SK-N-SH treated with all-trans-retinoic acid at 6 μM for 48 hours (cell line): ENCODE results near the gene CPNE8.

ENCODE experiments used
- ATAC-seq: fragments of 200-7000 bp; cut with Tn5 transposase; 3 replicates; pipeline ENCODE4 v1.9.1; 2020; ENCODE audit warnings: mild to moderate bottlenecking, moderate library complexity
- ARNTL ChIP-seq: fragments of 450-650 bp; formaldehyde crosslinking; IDR thresholded peaks from 2 replicates; pipeline ENCODE4 v1.5.0; 2020; ENCODE audit warnings: low read depth, mild to moderate bottlenecking, moderate library complexity, borderline replicate concordance
- BACH2 ChIP-seq: fragments of 250-450 bp; sonication (Bioruptor Pico); IDR thresholded peaks from 2 replicates; pipeline ENCODE4 v1.9.0; 2021; ENCODE audit warnings: mild to moderate bottlenecking, borderline replicate concordance
- CSDC2 ChIP-seq: fragments of 250-450 bp; sonication (Bioruptor Pico); IDR thresholded peaks from 2 replicates; pipeline ENCODE4 v1.5.0; 2020; ENCODE audit warnings: mild to moderate bottlenecking, moderate library complexity
- ESRRG ChIP-seq: fragments of 250-450 bp; sonication (Bioruptor Pico); IDR thresholded peaks from 2 replicates; pipeline ENCODE4 v1.6.1; 2021; ENCODE audit warnings: mild to moderate bottlenecking
- GLIS3 ChIP-seq: fragments of 250-450 bp; sonication (Bioruptor Pico); IDR thresholded peaks from 2 replicates; pipeline ENCODE4 v1.5.0; 2020; ENCODE audit warnings: mild to moderate bottlenecking, moderate library complexity
- ISL1 ChIP-seq: fragments of 250-450 bp; sonication (Bioruptor Pico); IDR thresholded peaks from 2 replicates; pipeline ENCODE4 v2.1.2; 2022; ENCODE audit warnings: mild to moderate bottlenecking, moderate library complexity
- OSR1 ChIP-seq: fragments of 250-450 bp; sonication (Bioruptor Pico); IDR thresholded peaks from 2 replicates; pipeline ENCODE4 v1.8.0; 2022; ENCODE audit warnings: moderate library complexity, mild to moderate bottlenecking, inconsistent platforms
- PPARA ChIP-seq: fragments of 250-450 bp; sonication (Bioruptor Pico); IDR thresholded peaks from 2 replicates; pipeline ENCODE4 v1.5.0; 2020; ENCODE audit warnings: mild to moderate bottlenecking, borderline replicate concordance
- RARB ChIP-seq: fragments of 250-450 bp; sonication (Bioruptor Pico); IDR thresholded peaks from 2 replicates; pipeline ENCODE4 v1.8.0; 2021; ENCODE audit warnings: mild to moderate bottlenecking, moderate library complexity
- SNAI2 ChIP-seq: fragments of 250-450 bp; sonication (Bioruptor Pico); IDR thresholded peaks from 2 replicates; pipeline ENCODE4 v1.5.0; 2020; ENCODE audit warnings: mild to moderate bottlenecking, moderate library complexity
- TCF4 ChIP-seq: fragments of 250-450 bp; sonication (Bioruptor Pico); IDR thresholded peaks from 2 replicates; pipeline ENCODE4 v1.8.0; 2021; ENCODE audit warnings: mild to moderate bottlenecking, moderate library complexity, borderline replicate concordance
- TOX ChIP-seq: fragments of 250-450 bp; sonication (Bioruptor Pico); IDR thresholded peaks from 2 replicates; pipeline ENCODE4 v1.8.0; 2021; ENCODE audit warnings: mild to moderate bottlenecking, moderate library complexity, borderline replicate concordance
- TSHZ2 ChIP-seq: fragments of 250-450 bp; sonication (Bioruptor Pico); IDR thresholded peaks from 2 replicates; pipeline ENCODE4 v1.5.0; 2020; ENCODE audit warnings: mild to moderate bottlenecking, moderate library complexity
- ZC3H10 ChIP-seq: fragments of 250-450 bp; sonication (Bioruptor Pico); IDR thresholded peaks from 2 replicates; pipeline ENCODE4 v1.5.1; 2021; ENCODE audit warnings: mild to moderate bottlenecking, moderate library complexity
- ZFP3 ChIP-seq: fragments of 250-450 bp; sonication (Bioruptor Pico); IDR thresholded peaks from 2 replicates; pipeline ENCODE4 v1.5.0; 2020; ENCODE audit warnings: mild to moderate bottlenecking, moderate library complexity
- ZFP30 ChIP-seq: fragments of 450-650 bp; formaldehyde crosslinking; IDR thresholded peaks from 2 replicates; pipeline ENCODE4 v1.5.0; 2022; ENCODE audit warnings: mild to moderate bottlenecking, moderate library complexity
- ZNF565 ChIP-seq: fragments of 450-650 bp; formaldehyde crosslinking; conservative IDR thresholded peaks from 2 replicates; pipeline ENCODE4 v1.5.0; 2020; ENCODE audit warnings: low read depth, mild to moderate bottlenecking, moderate library complexity
- ZNF70 ChIP-seq: fragments of 450-650 bp; formaldehyde crosslinking; IDR thresholded peaks from 2 replicates; pipeline ENCODE4 v1.5.0; 2020; ENCODE audit warnings: mild to moderate bottlenecking, moderate library complexity
- ZNF8 ChIP-seq: fragments of 450-650 bp; formaldehyde crosslinking; IDR thresholded peaks from 2 replicates; pipeline ENCODE4 v1.5.0; 2020; ENCODE audit warnings: mild to moderate bottlenecking, moderate library complexity
- TF ChIP-seq, protein P1 (sequence below): fragments of 250-450 bp; sonication (Bioruptor Pico); IDR thresholded peaks from 2 replicates; pipeline ENCODE4 v1.5.1; 2020; ENCODE audit warnings: low read depth, mild to moderate bottlenecking, moderate library complexity
- TF ChIP-seq, protein P2 (sequence below): fragments of 250-450 bp; sonication (Bioruptor Pico); IDR thresholded peaks from 2 replicates; pipeline ENCODE4 v1.8.0; 2021; ENCODE audit warnings: low read depth, mild to moderate bottlenecking, moderate library complexity, borderline replicate concordance
- TF ChIP-seq, protein P3 (sequence below): fragments of 250-450 bp; sonication (Bioruptor Pico); IDR thresholded peaks from 2 replicates; pipeline ENCODE4 v1.8.0; 2020; ENCODE audit warnings: mild to moderate bottlenecking, moderate library complexity, borderline replicate concordance

CPNE8 gene

GRCh38 chr12:38614171-38614570 lies 291.2 kb downstream of the CPNE8 start:
- TF ChIP-seq ZNF565 (CRISPR knock-in tag) (no peak), GLIS3 (no peak), ZFP3 (CRISPR knock-in tag) (no peak), BACH2 (no peak), TCF4 (CRISPR knock-in tag) (no peak), SNAI2 (no peak), ZC3H10 (CRISPR knock-in tag) (no peak), ZNF70 (CRISPR knock-in tag) (no peak), ESRRG (no peak), TSHZ2 (no peak), TOX (no peak), PPARA (CRISPR knock-in tag) (no peak), ZFP30 (no peak), CSDC2 (CRISPR knock-in tag) (no peak), OSR1 (CRISPR knock-in tag) (no peak), ZNF8 (CRISPR knock-in tag) (no peak)
- TF ChIP-seq, protein P1, sequence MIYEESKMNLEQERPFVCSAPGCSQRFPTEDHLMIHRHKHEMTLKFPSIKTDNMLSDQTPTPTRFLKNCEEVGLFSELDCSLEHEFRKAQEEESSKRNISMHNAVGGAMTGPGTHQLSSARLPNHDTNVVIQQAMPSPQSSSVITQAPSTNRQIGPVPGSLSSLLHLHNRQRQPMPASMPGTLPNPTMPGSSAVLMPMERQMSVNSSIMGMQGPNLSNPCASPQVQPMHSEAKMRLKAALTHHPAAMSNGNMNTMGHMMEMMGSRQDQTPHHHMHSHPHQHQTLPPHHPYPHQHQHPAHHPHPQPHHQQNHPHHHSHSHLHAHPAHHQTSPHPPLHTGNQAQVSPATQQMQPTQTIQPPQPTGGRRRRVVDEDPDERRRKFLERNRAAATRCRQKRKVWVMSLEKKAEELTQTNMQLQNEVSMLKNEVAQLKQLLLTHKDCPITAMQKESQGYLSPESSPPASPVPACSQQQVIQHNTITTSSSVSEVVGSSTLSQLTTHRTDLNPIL = no peak
- TF ChIP-seq, protein P2, sequence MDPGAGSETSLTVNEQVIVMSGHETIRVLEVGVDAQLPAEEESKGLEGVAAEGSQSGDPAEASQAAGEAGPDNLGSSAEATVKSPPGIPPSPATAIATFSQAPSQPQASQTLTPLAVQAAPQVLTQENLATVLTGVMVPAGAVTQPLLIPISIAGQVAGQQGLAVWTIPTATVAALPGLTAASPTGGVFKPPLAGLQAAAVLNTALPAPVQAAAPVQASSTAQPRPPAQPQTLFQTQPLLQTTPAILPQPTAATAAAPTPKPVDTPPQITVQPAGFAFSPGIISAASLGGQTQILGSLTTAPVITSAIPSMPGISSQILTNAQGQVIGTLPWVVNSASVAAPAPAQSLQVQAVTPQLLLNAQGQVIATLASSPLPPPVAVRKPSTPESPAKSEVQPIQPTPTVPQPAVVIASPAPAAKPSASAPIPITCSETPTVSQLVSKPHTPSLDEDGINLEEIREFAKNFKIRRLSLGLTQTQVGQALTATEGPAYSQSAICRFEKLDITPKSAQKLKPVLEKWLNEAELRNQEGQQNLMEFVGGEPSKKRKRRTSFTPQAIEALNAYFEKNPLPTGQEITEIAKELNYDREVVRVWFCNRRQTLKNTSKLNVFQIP (CRISPR knock-in tag) = no peak
- TF ChIP-seq, protein P3, sequence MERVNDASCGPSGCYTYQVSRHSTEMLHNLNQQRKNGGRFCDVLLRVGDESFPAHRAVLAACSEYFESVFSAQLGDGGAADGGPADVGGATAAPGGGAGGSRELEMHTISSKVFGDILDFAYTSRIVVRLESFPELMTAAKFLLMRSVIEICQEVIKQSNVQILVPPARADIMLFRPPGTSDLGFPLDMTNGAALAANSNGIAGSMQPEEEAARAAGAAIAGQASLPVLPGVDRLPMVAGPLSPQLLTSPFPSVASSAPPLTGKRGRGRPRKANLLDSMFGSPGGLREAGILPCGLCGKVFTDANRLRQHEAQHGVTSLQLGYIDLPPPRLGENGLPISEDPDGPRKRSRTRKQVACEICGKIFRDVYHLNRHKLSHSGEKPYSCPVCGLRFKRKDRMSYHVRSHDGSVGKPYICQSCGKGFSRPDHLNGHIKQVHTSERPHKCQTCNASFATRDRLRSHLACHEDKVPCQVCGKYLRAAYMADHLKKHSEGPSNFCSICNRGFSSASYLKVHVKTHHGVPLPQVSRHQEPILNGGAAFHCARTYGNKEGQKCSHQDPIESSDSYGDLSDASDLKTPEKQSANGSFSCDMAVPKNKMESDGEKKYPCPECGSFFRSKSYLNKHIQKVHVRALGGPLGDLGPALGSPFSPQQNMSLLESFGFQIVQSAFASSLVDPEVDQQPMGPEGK (CRISPR knock-in tag) = no peak
- no peak for ATAC-seq

GRCh38 chr12:38610808-38611350 lies 294.5 kb downstream of the CPNE8 start:
- TF ChIP-seq ISL1 = no peak
- TF ChIP-seq CSDC2 (CRISPR knock-in tag) = no peak
- TF ChIP-seq ZFP3 (CRISPR knock-in tag) = no peak
- no peak for TF ChIP-seq GLIS3
- no peak for TF ChIP-seq BACH2
- TF ChIP-seq TSHZ2 = no peak
- TF ChIP-seq ARNTL (CRISPR knock-in tag) = no peak
- no peak for TF ChIP-seq OSR1 (CRISPR knock-in tag)
- TF ChIP-seq SNAI2 = no peak
- no peak for TF ChIP-seq ZNF70 (CRISPR knock-in tag)
- no peak for TF ChIP-seq ZNF8 (CRISPR knock-in tag)
- TF ChIP-seq RARB (CRISPR knock-in tag) = no peak
- no peak for ATAC-seq
